Stimulated activated CD4-positive, alpha-beta T cell treated with anti-CD3 and anti-CD28 coated beads, Interleukin-1b, Interleukin-23, amount 100 ng/mL, for 24 hours (primary cell): ENCODE results near the gene FOLR2.

ENCODE experiments used
- DNase-seq, 4 experiments: peaks; one replicate each; pipeline ENCODE4 v3.0.0-alpha.2; 2020; ENCODE audit warnings: low read depth in 4 of 4, low spot score in 1 of 4

FOLR2 gene

GRCh38 chr11:72267956-72268617 lies 51.5 kb downstream of the FOLR2 start:
- no peak for DNase-seq
